Measurements from ENCODE around the gene CACFD1.
A peak's percentile ranks its signal among the peaks of the same experiment; 100 is the strongest.

CACFD1 gene

GRCh38 chr9:133467101-133467500 lies 7.3 kb downstream of the CACFD1 start:
- no peak for DNase-seq

GRCh38 chr9:133468374-133468773 lies 8.6 kb downstream of the CACFD1 start:
- DNase-seq: no peak

GRCh38 chr9:133468777-133469421 lies 9.1 kb downstream of the CACFD1 start:
- no peak for DNase-seq

GRCh38 chr9:133470427-133470924 lies 10.7 kb downstream of the CACFD1 start:
- no peak for DNase-seq

GRCh38 chr9:133470988-133471387 lies 11.2 kb downstream of the CACFD1 start:
- DNase-seq: no peak

GRCh38 chr9:133471551-133472276 lies 11.9 kb downstream of the CACFD1 start:
- DNase-seq: no peak

GRCh38 chr9:133472277-133472645 lies 12.5 kb downstream of the CACFD1 start:
- DNase-seq: no peak

GRCh38 chr9:133472753-133473378 lies 13.1 kb downstream of the CACFD1 start:
- DNase-seq: no peak

- DNase-seq: no peak
These were observed 14.0 kb downstream of the CACFD1 start for GRCh38 chr9:133473743-133474142.

- peak; percentile 66 for DNase-seq
These were observed 14.4 kb downstream of the CACFD1 start for GRCh38 chr9:133474215-133474614.

GRCh38 chr9:133474853-133475252 lies 15.1 kb downstream of the CACFD1 start:
- DNase-seq: no peak

- no peak for DNase-seq
These were observed 15.7 kb downstream of the CACFD1 start for GRCh38 chr9:133475292-133476012.

GRCh38 chr9:133476036-133476931 lies 16.5 kb downstream of the CACFD1 start:
- DNase-seq: no peak

GRCh38 chr9:133476941-133477340 lies 17.2 kb downstream of the CACFD1 start:
- DNase-seq: no peak

- DNase-seq: no peak
These were observed 17.7 kb downstream of the CACFD1 start for GRCh38 chr9:133477461-133477860.

GRCh38 chr9:133477992-133478850 lies 18.4 kb downstream of the CACFD1 start:
- DNase-seq: no peak

- peak; percentile 20 for DNase-seq
These were observed 19.3 kb downstream of the CACFD1 start, which contains the start of gene SLC2A6 for GRCh38 chr9:133478851-133479711. TSS of gene SLC2A6 (minus strand) at chr9:133479099. CDS start at chr9:133479059, 40 bp downstream.

- no peak for DNase-seq
These were observed 23.8 kb downstream of the CACFD1 start for GRCh38 chr9:133483611-133484010.

- no peak for DNase-seq
These were observed 25.1 kb downstream of the CACFD1 start for GRCh38 chr9:133484671-133485437.
